ENCODE results near the gene USF1. TPM values are rescaled to one million over a fixed set of nuclear protein-coding genes. Genes with fewer than 3 reads are reported as not detected.

Gene USF1
- total and polyA plus RNA-seq, 2 experiments from 2014 or later: 23.8 to 74.8 TPM

GRCh38 chr1:161020509-161021164, 25.1 kb downstream of the USF1 start, which contains the start of gene F11R (continued):
- no peak for TF ChIP-seq ZNF462 (CRISPR knock-in tag; IDR thresholded peaks at IDR 0.05)
- peak in 1 of 2 experiments; percentile 16; a peak in 1 of 4 replicates for TF ChIP-seq CTCF (conservative IDR thresholded peaks at IDR 0.05; ENCODE audit: low read depth in 2 of 2)
- TF ChIP-seq CREB1 (CRISPR knock-in tag; IDR thresholded peaks at IDR 0.05; ENCODE audit: low read depth): no peak
- no peak for TF ChIP-seq EZH2 (IDR thresholded peaks at IDR 0.05; ENCODE audit: low read depth, unreplicated experiment)
- no peak for TF ChIP-seq ZNF114 (CRISPR knock-in tag; IDR thresholded peaks at IDR 0.05)
- TF ChIP-seq JUNB (IDR thresholded peaks at IDR 0.05; ENCODE audit: unreplicated experiment): no peak
- no peak for TF ChIP-seq STAT1 (IDR thresholded peaks at IDR 0.05; ENCODE audit: unreplicated experiment)

Measured in GM23338 (cell line).